ENCODE results near the gene SLC9A3.

SLC9A3 gene

GRCh38 chr5:535846-536698, 11.8 kb upstream of the SLC9A3 start:
- TF ChIP-seq CTCF (conservative IDR thresholded peaks at IDR 0.05; ENCODE audit: low read depth) = no peak
- DNase-seq (ENCODE audit: low spot score) = no peak
- ChIA-PET POLR2A (ENCODE audit: low non-redundant PET) (no interaction called here), CTCF (no interaction called here)
- no peak overlapping the region for H3K27ac ChIP-seq

- POLR2A ChIA-PET (ENCODE audit: low non-redundant PET) = no interaction called here
- no peak for TF ChIP-seq CTCF (conservative IDR thresholded peaks at IDR 0.05; ENCODE audit: low read depth)
- CTCF ChIA-PET = no interaction called here
- no peak for DNase-seq (ENCODE audit: low spot score)
- H3K27ac ChIP-seq = no peak overlapping the region
These were observed 10.8 kb upstream of the SLC9A3 start for GRCh38 chr5:534743-535671.

DNA sequence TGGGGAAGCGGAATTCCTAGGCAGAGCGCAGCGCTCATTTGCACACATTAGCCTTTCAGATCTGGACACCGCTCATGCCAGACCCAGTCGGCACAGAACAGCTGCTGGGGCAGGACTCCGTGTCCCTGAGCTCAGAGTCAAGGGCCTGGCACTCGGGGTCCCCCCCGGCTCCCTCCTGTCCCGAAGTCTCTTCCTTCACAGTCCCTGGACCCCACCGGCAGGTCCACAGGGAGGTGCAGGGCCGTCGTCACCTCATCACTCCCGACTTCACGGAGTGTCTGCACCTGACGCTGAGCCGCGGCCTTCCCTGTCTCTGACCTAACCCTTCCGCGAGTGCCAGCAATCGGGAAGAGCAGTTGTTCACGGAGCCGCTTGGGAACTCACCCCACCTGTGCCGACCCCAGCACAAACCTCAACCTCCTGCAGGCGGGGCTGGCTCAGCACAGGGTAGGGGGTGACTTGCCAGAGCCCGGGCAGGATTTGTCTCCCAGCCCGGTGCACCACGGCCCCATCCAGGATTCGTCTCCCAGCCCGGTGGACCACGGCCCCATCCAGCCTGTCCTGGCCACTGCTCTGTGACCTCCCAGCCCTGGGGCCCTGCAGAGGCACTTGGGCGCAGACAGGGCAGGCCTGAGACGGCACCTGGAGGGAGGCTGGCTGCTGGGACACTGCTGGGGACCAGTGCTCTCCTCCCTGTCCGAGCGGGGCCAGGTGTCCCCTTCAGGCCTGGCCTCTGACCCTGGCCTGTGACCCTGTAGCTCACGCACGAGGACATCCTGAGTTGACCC, 9.9 kb upstream of the SLC9A3 start:
- TF ChIP-seq CTCF (conservative IDR thresholded peaks at IDR 0.05; ENCODE audit: low read depth) = no peak
- CTCF ChIA-PET = interaction anchor here (0.7 kb wide), 1 partner anchor 572 kb away, joined by 3 read pairs; no protein-coding TSS in a partner anchor
- H3K27ac ChIP-seq = no peak overlapping the region
- POLR2A ChIA-PET (ENCODE audit: low non-redundant PET) = no interaction called here
- DNase-seq (ENCODE audit: low spot score) = no peak

- DNase-seq (ENCODE audit: low spot score) = no peak
- no peak for TF ChIP-seq CTCF (conservative IDR thresholded peaks at IDR 0.05; ENCODE audit: low read depth)
- POLR2A ChIA-PET (ENCODE audit: low non-redundant PET) = no interaction called here
- H3K27ac ChIP-seq = no peak overlapping the region
- CTCF ChIA-PET = interaction anchor here (0.7 to 1.2 kb wide), 2 partner anchors 9 to 573 kb away, joined by 3 to 6 read pairs; partner anchors contain the start of gene SLC9A3
These were observed 9.2 kb upstream of the SLC9A3 start for GRCh38 chr5:533243-533954.

DNA sequence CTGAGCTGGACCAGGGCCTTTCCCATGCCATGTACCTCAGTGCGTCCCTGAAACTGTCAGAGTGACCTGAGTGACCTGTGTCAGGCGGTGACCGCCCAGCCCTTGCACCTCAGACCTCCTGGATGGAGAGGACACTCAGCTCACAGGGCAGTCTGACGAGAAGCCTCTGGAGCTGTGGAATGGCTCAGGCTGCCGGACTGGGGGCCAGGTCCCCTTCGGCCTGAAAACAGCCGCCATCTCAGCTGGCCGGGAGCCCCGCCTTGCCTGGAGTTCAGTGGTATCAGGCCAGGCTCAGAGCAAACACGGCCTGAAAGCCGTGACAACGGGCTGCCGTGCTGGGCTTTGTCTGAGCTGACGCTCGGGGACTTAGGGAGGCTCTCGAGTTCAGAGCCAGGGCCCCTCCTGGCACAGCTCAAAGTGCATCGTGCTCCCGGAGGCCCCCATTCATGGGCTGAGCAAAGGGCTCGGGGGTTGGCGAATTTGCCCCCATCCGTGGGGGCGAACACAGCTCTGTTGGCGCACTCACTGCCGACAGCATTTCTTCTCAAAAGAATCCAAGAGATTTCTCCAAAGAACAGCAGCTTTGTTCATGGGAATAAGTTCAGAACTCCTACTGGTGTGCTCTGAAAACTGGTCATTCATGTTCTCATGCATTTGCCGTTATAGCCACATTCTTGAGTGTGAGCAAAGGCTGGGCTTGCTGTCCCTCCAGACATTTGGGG, 8.4 kb upstream of the SLC9A3 start:
- no peak for TF ChIP-seq CTCF (conservative IDR thresholded peaks at IDR 0.05; ENCODE audit: low read depth)
- no peak for DNase-seq (ENCODE audit: low spot score)
- H3K27ac ChIP-seq = no peak overlapping the region
- POLR2A ChIA-PET (ENCODE audit: low non-redundant PET) = no interaction called here
- CTCF ChIA-PET = interaction anchor here (1.0 to 1.2 kb wide), 2 partner anchors 8 to 10 kb away, joined by 4 to 6 read pairs; partner anchors contain the start of gene SLC9A3

Data from RWPE1 (cell line).